ENCODE results near the gene TRIM72. TPM values are rescaled to one million over a fixed set of nuclear protein-coding genes. Genes with fewer than 3 reads are reported as not detected.
A peak's percentile ranks its signal among the peaks of the same experiment; 100 is the strongest.
"Not testable (repeated sequence)": the region's sequence is repeated elsewhere in the genome, so short reads cannot be mapped to it uniquely, and the experiment has no call there.

TRIM72 gene
- total RNA-seq, 1 donor from 2014 or later: 0.17 TPM

- peak; percentile 76 for ATAC-seq
- H3K9me3 ChIP-seq: no peaks in the 10 kb centered on the region
- H3K4me1 ChIP-seq: peaks cover 6% of the 10 kb centered on the region
Observed at GRCh38 chr16:31265329-31266245, 51.7 kb downstream of the TRIM72 start.

GRCh38 chr16:31267332-31268032 lies 53.6 kb downstream of the TRIM72 start:
- ATAC-seq: no peak

More at GRCh38 chr16:31265329-31266245, 51.7 kb downstream of the TRIM72 start:
- no peaks in the 10 kb centered on the region for H3K36me3 ChIP-seq
- H3K4me3 ChIP-seq: no peak overlapping the region
- peak; percentile 64 for DNase-seq
- H3K27ac ChIP-seq: no peak overlapping the region
- intact Hi-C loops (cut with DNase I): no loop called here
- TF ChIP-seq, protein P1, sequence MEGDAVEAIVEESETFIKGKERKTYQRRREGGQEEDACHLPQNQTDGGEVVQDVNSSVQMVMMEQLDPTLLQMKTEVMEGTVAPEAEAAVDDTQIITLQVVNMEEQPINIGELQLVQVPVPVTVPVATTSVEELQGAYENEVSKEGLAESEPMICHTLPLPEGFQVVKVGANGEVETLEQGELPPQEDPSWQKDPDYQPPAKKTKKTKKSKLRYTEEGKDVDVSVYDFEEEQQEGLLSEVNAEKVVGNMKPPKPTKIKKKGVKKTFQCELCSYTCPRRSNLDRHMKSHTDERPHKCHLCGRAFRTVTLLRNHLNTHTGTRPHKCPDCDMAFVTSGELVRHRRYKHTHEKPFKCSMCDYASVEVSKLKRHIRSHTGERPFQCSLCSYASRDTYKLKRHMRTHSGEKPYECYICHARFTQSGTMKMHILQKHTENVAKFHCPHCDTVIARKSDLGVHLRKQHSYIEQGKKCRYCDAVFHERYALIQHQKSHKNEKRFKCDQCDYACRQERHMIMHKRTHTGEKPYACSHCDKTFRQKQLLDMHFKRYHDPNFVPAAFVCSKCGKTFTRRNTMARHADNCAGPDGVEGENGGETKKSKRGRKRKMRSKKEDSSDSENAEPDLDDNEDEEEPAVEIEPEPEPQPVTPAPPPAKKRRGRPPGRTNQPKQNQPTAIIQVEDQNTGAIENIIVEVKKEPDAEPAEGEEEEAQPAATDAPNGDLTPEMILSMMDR (IDR thresholded peaks at IDR 0.05): no peak
- no peaks in the 10 kb centered on the region for H3K27me3 ChIP-seq

GRCh38 chr16:31268033-31268365 lies 54.1 kb downstream of the TRIM72 start:
- H3K27me3 ChIP-seq: no peaks in the 10 kb centered on the region
- ATAC-seq (no peak), DNase-seq (peak; percentile 6)
- no peaks in the 10 kb centered on the region for H3K9me3 ChIP-seq
- TF ChIP-seq, protein P1 (IDR thresholded peaks at IDR 0.05): no peak
- no peak overlapping the region for H3K4me3 ChIP-seq
- H3K36me3 ChIP-seq: no peaks in the 10 kb centered on the region
- intact Hi-C loops (cut with DNase I): no loop called here
- H3K27ac ChIP-seq: no peak overlapping the region
- peaks cover 6% of the 10 kb centered on the region for H3K4me1 ChIP-seq

More at GRCh38 chr16:31267332-31268032, 53.6 kb downstream of the TRIM72 start:
- H3K9me3 ChIP-seq: no peaks in the 10 kb centered on the region
- intact Hi-C loops (cut with DNase I): no loop called here
- peaks cover 6% of the 10 kb centered on the region for H3K4me1 ChIP-seq
- TF ChIP-seq, protein P1 (IDR thresholded peaks at IDR 0.05): no peak
- no peak overlapping the region for H3K27ac ChIP-seq
- H3K36me3 ChIP-seq: no peaks in the 10 kb centered on the region
- DNase-seq: peak; percentile 10
- H3K27me3 ChIP-seq: no peaks in the 10 kb centered on the region
- no peak overlapping the region for H3K4me3 ChIP-seq

DNA sequence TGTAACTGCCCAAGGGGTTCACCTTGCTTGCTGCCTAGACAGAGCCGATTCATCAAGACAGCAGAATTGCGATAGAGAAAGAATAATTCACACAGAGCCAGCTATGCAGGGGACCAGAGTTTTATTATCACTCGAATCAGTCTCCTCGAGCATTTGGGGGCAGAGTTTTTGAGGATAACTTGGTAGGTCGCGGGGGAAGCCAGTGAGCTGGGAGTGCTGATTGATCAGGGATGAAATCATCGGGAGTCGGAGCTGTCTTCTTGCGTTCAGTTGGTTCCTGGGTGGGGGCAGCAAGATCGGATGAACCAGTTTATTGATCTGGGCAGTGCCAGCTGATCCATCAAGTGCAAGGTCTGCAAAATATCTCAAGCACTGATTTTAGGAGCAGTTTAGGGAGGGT lies 55.0 kb downstream of the TRIM72 start:
- Histone ChIP-seq H3K9me3 (no peaks in the 10 kb centered on the region), H3K27me3 (no peaks in the 10 kb centered on the region), H3K36me3 (peaks cover 3% of the 10 kb centered on the region), H3K4me3 (no peak overlapping the region), H3K27ac (no peak overlapping the region), H3K4me1 (peaks cover 6% of the 10 kb centered on the region)
- DNase-seq: peak; percentile 8
- no peak for ATAC-seq
- intact Hi-C loops (cut with DNase I): no loop called here
- TF ChIP-seq, protein P1 (IDR thresholded peaks at IDR 0.05): no peak

- Histone ChIP-seq H3K27ac (no peak overlapping the region), H3K36me3 (peaks cover 3% of the 10 kb centered on the region), H3K4me1 (peaks cover 6% of the 10 kb centered on the region), H3K4me3 (no peak overlapping the region), H3K27me3 (no peaks in the 10 kb centered on the region), H3K9me3 (no peaks in the 10 kb centered on the region)
- no peak for ATAC-seq
- TF ChIP-seq, protein P1 (IDR thresholded peaks at IDR 0.05): no peak
- peak; percentile 4 for DNase-seq
- intact Hi-C loops (cut with DNase I): no loop called here
Observed at GRCh38 chr16:31269541-31269940, 55.6 kb downstream of the TRIM72 start.

DNA sequence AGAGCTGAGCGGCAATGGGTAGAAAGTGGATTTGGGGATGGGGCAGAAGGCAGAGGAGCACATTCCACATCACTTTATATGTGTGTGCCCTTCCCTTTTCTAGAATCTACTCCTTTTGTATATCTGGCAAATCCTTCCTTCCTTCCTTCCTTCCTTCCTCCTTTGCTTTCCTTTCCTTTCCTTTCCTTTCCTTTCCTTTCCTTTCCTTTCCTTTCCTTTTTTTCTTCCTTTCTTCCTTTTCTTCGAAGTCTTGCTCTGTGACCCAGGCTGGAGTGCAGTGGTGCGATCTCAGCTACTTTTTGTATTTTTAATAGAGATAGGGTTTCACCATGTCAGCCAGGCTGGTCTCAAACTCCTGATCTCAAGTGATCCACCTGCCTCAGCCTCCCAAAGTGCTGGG lies 56.1 kb downstream of the TRIM72 start:
- intact Hi-C loops (cut with DNase I); H3K4me1 ChIP-seq; ATAC-seq; H3K27me3 ChIP-seq; H3K4me3 ChIP-seq; H3K36me3 ChIP-seq; DNase-seq; H3K9me3 ChIP-seq; H3K27ac ChIP-seq: not testable (repeated sequence)
